PFSK-1 (cell line): ENCODE results near the gene FLNA.

Experiments used
- FOXP2 ChIP-seq: optimal IDR thresholded peaks from 2 replicates; pipeline ENCODE3; 2011; ENCODE audit warnings: borderline replicate concordance, control low read depth, inconsistent platforms; ENCODE audit not compliant: insufficient read depth; ENCODE audit errors: extremely low read length, extremely low read depth
- POLR2AphosphoS5 ChIP-seq: IDR thresholded peaks from 2 replicates; pipeline ENCODE4 v1.6.1; 2012; ENCODE audit warnings: low read depth, mild to moderate bottlenecking, control low read depth, low read length, moderate library complexity
- REST ChIP-seq, 2 experiments: IDR thresholded peaks; 2 replicates each; pipeline versions ENCODE4 v1.6.1 to v1.8.0; 2011 to 2012; ENCODE audit warnings: low read depth in 2 of 2, low read length in 2 of 2, control low read depth in 1 of 2, inconsistent platforms in 1 of 2, mild to moderate bottlenecking in 1 of 2, moderate library complexity in 1 of 2; ENCODE audit not compliant: insufficient read depth in 1 of 2
- SIN3A ChIP-seq: IDR thresholded peaks from 2 replicates; pipeline ENCODE4 v1.6.1; 2012; ENCODE audit warnings: mild to moderate bottlenecking, low read length, moderate library complexity, borderline replicate concordance; ENCODE audit not compliant: insufficient read depth
- TAF1 ChIP-seq: IDR thresholded peaks from 2 replicates; pipeline ENCODE4 v1.6.1; 2012; ENCODE audit warnings: low read length, control low read depth, borderline replicate concordance; ENCODE audit not compliant: insufficient read depth

FLNA gene

GRCh38 chrX:154333837-154334271, 40.6 kb downstream of the FLNA start:
- TF ChIP-seq TAF1 (no peak), REST (IDR thresholded peaks at IDR 0.05; ENCODE audit: insufficient read depth in 1 of 2, low read depth in 2 of 2, low read length in 2 of 2) (no peak)

GRCh38 chrX:154333116-154333515, 41.3 kb downstream of the FLNA start:
- no peak for TF ChIP-seq TAF1
- no peak for TF ChIP-seq SIN3A
- TF ChIP-seq FOXP2, result no peak
- TF ChIP-seq POLR2AphosphoS5, result no peak
- TF ChIP-seq REST (IDR thresholded peaks at IDR 0.05; ENCODE audit: insufficient read depth in 1 of 2, low read depth in 2 of 2, low read length in 2 of 2), result no peak

GRCh38 chrX:154332561-154332960, 41.9 kb downstream of the FLNA start:
- TF ChIP-seq REST (IDR thresholded peaks at IDR 0.05; ENCODE audit: insufficient read depth in 1 of 2, low read depth in 2 of 2, low read length in 2 of 2) (no peak), FOXP2 (no peak), POLR2AphosphoS5 (no peak)

GRCh38 chrX:154329294-154329693, 45.1 kb downstream of the FLNA start:
- TF ChIP-seq REST (IDR thresholded peaks at IDR 0.05; ENCODE audit: insufficient read depth in 1 of 2, low read depth in 2 of 2, low read length in 2 of 2), result no peak
- TF ChIP-seq POLR2AphosphoS5, result no peak
- TF ChIP-seq SIN3A, result no peak
- TF ChIP-seq FOXP2, result no peak
- no peak for TF ChIP-seq TAF1

- TF ChIP-seq TAF1 (no peak), FOXP2 (no peak), REST (IDR thresholded peaks at IDR 0.05; ENCODE audit: insufficient read depth in 1 of 2, low read depth in 2 of 2, low read length in 2 of 2) (no peak), POLR2AphosphoS5 (no peak)
These were observed 45.8 kb downstream of the FLNA start for GRCh38 chrX:154328646-154329045.
